BLaER1 treated with 17β-estradiol and CSF1 and Interleukin-3, amounts not matched to agents 10 nM and 100 nM (cell line): ENCODE measurements around the gene NELL1.

Experiments
- H3K27ac ChIP-seq, 11 experiments: shearing (Covaris generic); formaldehyde crosslinking; 2 replicates each; pipeline ENCODE4 v1.8.1; 2022
- H3K27me3 ChIP-seq, 11 experiments: shearing (Covaris generic); formaldehyde crosslinking; 2 replicates each; pipeline ENCODE4 v1.8.1; 2022
- H3K36me3 ChIP-seq, 11 experiments: shearing (Covaris generic); formaldehyde crosslinking; 2 replicates each; pipeline ENCODE4 v1.8.1; 2022
- H3K4me1 ChIP-seq, 10 experiments: shearing (Covaris generic); formaldehyde crosslinking; 2 replicates each; pipeline ENCODE4 v1.8.1; 2022
- H3K4me2 ChIP-seq, 11 experiments: shearing (Covaris generic); formaldehyde crosslinking; 2 replicates each; pipeline ENCODE4 v1.8.1; 2022
- H3K4me3 ChIP-seq, 10 experiments: shearing (Covaris generic); formaldehyde crosslinking; 2 replicates each; pipeline ENCODE4 v1.8.1; 2022
- H3K9ac ChIP-seq, 11 experiments: shearing (Covaris generic); formaldehyde crosslinking; 2 replicates each; pipeline ENCODE4 v1.8.1; 2022
- H3K9me3 ChIP-seq, 11 experiments: shearing (Covaris generic); formaldehyde crosslinking; replicated peaks in 1 of 11; 2 replicates each; pipeline ENCODE4 v1.8.1; 2022
- H4K20me1 ChIP-seq, 11 experiments: shearing (Covaris generic); formaldehyde crosslinking; 2 replicates each; pipeline ENCODE4 v1.8.1; 2022
- Cebpa-rat ChIP-seq, 11 experiments: shearing (Covaris generic); IDR thresholded peaks; 2 replicates each; pipeline ENCODE4 v1.8.1; 2022

NELL1 gene

DNA sequence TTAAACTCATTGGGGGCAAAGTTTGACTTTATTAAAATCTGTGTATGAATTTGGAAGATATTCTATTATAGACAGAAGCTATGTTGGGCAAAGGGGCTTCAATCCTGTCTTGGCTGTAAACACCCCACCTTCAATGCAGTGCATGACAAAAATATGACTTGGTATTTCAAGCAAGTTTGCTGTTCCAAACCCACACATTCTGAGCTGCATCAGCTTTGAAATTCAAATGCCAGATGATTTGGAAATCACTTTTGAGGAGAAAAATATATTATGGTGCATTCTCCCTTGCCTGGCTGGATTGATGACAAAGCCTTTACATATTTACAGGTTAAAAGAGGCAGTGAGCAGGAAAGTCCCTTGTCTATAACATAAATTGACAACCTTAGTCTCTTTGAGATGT lies 760.0 kb downstream of the NELL1 start:
- Histone ChIP-seq H3K27me3 (no peaks in the 10 kb centered on the region), H4K20me1 (no peaks in the 10 kb centered on the region), H3K9me3 (no peaks in the 10 kb centered on the region), H3K4me1 (no peaks in the 10 kb centered on the region), H3K4me3 (no peak overlapping the region), H3K36me3 (no peaks in the 10 kb centered on the region), H3K27ac (no peak overlapping the region), H3K4me2 (no peak overlapping the region), H3K9ac (no peak overlapping the region)
- TF ChIP-seq Cebpa-rat (IDR thresholded peaks at IDR 0.05), result no peak

- Histone ChIP-seq H3K4me2 (no peak overlapping the region), H3K9ac (no peak overlapping the region), H3K27ac (no peak overlapping the region), H3K36me3 (no peaks in the 10 kb centered on the region), H3K4me1 (no peaks in the 10 kb centered on the region), H3K27me3 (no peaks in the 10 kb centered on the region), H4K20me1 (no peaks in the 10 kb centered on the region), H3K4me3 (no peak overlapping the region), H3K9me3 (no peaks in the 10 kb centered on the region)
- no peak for TF ChIP-seq Cebpa-rat (IDR thresholded peaks at IDR 0.05)
These were observed 761.2 kb downstream of the NELL1 start for GRCh38 chr11:21430537-21430936.

DNA sequence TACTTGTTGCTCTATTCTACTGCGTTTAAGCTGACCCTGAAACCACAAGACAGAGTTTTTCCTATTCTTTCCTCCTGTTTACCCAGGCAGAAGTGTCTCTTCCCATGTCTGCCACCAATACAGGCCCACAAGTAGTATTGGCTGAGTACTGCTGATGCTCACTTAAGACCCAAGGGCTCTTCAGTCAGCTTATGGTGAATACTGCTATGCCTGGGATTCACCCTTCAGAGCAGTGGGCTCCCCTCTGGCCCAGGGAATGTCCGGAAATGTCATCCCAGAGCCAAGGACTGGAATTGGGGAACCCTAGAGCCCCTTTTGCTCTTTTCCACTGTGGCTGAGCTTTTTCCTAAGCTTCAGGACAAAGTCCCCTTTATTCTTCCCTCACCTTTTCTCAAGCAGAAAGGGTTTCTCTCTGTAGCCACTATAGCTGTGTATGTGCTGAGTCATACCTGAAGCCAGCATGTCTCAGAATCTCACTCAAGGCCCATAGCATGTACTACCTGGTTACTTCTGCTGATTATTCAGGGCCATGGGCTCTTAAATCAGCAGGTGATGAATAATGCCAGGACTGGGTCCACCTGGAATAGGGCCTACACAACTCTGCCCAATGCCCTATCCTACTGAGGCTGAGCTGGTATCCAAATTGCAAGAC lies 777.7 kb downstream of the NELL1 start:
- H3K36me3 ChIP-seq, result no peaks in the 10 kb centered on the region
- no peaks in the 10 kb centered on the region for H3K4me1 ChIP-seq
- H3K9me3 ChIP-seq, result peaks cover 0 to 6% (median 0%) of the 10 kb centered on the region in 11 experiments; a peak in 1 of 22 replicates
- no peaks in the 10 kb centered on the region for H3K27me3 ChIP-seq
- no peak overlapping the region for H3K9ac ChIP-seq
- H3K4me3 ChIP-seq, result no peak overlapping the region
- H3K4me2 ChIP-seq, result no peak overlapping the region
- no peaks in the 10 kb centered on the region for H4K20me1 ChIP-seq
- no peak overlapping the region for H3K27ac ChIP-seq
- TF ChIP-seq Cebpa-rat (IDR thresholded peaks at IDR 0.05), result no peak

DNA sequence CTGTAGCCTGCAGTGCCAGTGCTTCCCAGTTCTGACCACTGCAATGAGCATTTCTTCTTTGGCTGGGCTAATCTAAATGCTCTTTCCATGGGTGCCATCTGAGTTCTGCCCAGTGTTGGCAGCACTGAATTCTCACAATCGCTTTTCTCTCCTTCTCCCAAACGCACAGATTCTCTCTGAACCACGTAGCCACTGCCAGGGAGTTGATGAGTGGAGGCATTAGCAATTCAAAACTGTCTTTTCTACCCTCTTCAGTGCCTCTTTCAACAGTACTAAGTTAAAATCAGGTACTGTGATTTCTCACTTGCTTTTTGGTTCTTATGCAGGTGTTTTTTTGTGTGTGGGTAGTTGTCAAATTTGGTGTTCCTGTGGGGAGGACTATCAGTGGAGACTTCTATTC lies 778.5 kb downstream of the NELL1 start:
- H3K36me3 ChIP-seq, result no peaks in the 10 kb centered on the region
- H3K4me2 ChIP-seq, result no peak overlapping the region
- no peak overlapping the region for H3K27ac ChIP-seq
- H3K4me3 ChIP-seq, result no peak overlapping the region
- TF ChIP-seq Cebpa-rat (IDR thresholded peaks at IDR 0.05), result no peak
- H3K9me3 ChIP-seq, result peaks cover 0 to 6% (median 0%) of the 10 kb centered on the region in 11 experiments; a peak in 1 of 22 replicates
- no peak overlapping the region for H3K9ac ChIP-seq
- no peaks in the 10 kb centered on the region for H4K20me1 ChIP-seq
- H3K4me1 ChIP-seq, result no peaks in the 10 kb centered on the region
- no peaks in the 10 kb centered on the region for H3K27me3 ChIP-seq

GRCh38 chr11:21456186-21456585 lies 786.8 kb downstream of the NELL1 start:
- Histone ChIP-seq H3K4me2 (peak overlapping the region in 3 of 11 experiments; percentile 30 to 44 (median 35); a peak in 6 of 22 replicates), H3K27me3 (peaks cover 0 to 26% (median 0%) of the 10 kb centered on the region in 11 experiments; a peak in 3 of 22 replicates), H4K20me1 (no peaks in the 10 kb centered on the region), H3K27ac (no peak overlapping the region), H3K9me3 (no peaks in the 10 kb centered on the region), H3K4me1 (peaks cover 0 to 12% (median 0%) of the 10 kb centered on the region in 10 experiments; a peak in 7 of 20 replicates), H3K9ac (no peak overlapping the region), H3K36me3 (no peaks in the 10 kb centered on the region), H3K4me3 (no peak overlapping the region)
- TF ChIP-seq Cebpa-rat (IDR thresholded peaks at IDR 0.05), result no peak

DNA sequence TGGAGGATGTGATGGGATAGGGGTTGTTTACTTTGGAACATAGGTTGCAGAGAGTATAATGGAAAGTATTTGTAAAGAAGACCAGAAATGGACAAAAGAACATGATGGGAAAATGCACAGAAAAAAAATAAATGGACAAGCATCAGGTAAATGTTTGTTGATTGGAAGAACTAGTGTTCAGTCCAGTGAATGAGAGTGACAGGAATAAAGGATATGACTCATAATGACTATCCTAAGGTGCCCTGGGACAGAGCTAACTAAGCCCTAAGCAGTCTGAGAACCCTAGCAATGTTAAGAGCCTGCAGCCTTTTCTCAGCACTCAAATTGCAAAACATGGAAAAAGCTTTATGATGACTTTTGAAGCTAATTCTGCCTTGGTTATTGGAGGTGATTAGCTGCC lies 790.7 kb downstream of the NELL1 start:
- H3K36me3 ChIP-seq, result no peaks in the 10 kb centered on the region
- H3K4me2 ChIP-seq, result no peak overlapping the region
- no peak overlapping the region for H3K4me3 ChIP-seq
- TF ChIP-seq Cebpa-rat (IDR thresholded peaks at IDR 0.05), result no peak
- H3K9me3 ChIP-seq, result no peaks in the 10 kb centered on the region
- H3K4me1 ChIP-seq, result peaks cover 0 to 12% (median 0%) of the 10 kb centered on the region in 10 experiments; a peak in 7 of 20 replicates
- H3K27ac ChIP-seq, result no peak overlapping the region
- no peaks in the 10 kb centered on the region for H4K20me1 ChIP-seq
- peaks cover 0 to 32% (median 0%) of the 10 kb centered on the region in 11 experiments; a peak in 3 of 22 replicates for H3K27me3 ChIP-seq
- no peak overlapping the region for H3K9ac ChIP-seq

DNA sequence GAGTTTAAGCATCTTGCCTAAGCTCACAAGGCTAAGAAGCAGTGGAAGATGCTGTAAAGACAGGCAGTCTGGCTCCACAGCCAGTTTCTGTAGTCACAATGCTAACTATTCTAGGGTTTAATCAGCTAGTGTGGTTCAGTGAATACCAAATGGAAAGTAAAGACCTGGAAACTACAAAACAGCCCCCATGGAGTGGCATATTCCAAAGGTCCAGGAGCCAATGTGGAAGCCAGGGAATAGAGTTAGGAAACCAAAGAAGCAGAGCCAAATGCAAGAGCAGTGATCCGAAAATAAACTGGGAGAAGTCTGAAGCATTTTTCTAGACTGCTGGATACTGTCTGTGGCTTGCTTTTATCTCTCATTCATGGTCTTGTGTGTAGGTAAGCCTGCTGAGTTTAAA lies 792.3 kb downstream of the NELL1 start:
- no peak overlapping the region for H3K4me3 ChIP-seq
- H3K9ac ChIP-seq, result no peak overlapping the region
- peaks cover 0 to 31% (median 0%) of the 10 kb centered on the region in 11 experiments; a peak in 3 of 22 replicates for H3K27me3 ChIP-seq
- no peak for TF ChIP-seq Cebpa-rat (IDR thresholded peaks at IDR 0.05)
- no peaks in the 10 kb centered on the region for H3K36me3 ChIP-seq
- H3K4me1 ChIP-seq, result peaks cover 0 to under 1% (median 0%) of the 10 kb centered on the region in 10 experiments; a peak in 1 of 20 replicates
- no peak overlapping the region for H3K27ac ChIP-seq
- H3K4me2 ChIP-seq, result no peak overlapping the region
- H3K9me3 ChIP-seq, result no peaks in the 10 kb centered on the region
- H4K20me1 ChIP-seq, result no peaks in the 10 kb centered on the region

GRCh38 chr11:21464601-21465193 lies 795.3 kb downstream of the NELL1 start:
- no peak for TF ChIP-seq Cebpa-rat (IDR thresholded peaks at IDR 0.05)
- no peaks in the 10 kb centered on the region for H3K9me3 ChIP-seq
- H4K20me1 ChIP-seq, result no peaks in the 10 kb centered on the region
- no peak overlapping the region for H3K9ac ChIP-seq
- no peak overlapping the region for H3K27ac ChIP-seq
- H3K4me3 ChIP-seq, result no peak overlapping the region
- H3K4me2 ChIP-seq, result no peak overlapping the region
- peaks cover 0 to 14% (median 0%) of the 10 kb centered on the region in 11 experiments; a peak in 3 of 22 replicates for H3K27me3 ChIP-seq
- H3K36me3 ChIP-seq, result no peaks in the 10 kb centered on the region
- no peaks in the 10 kb centered on the region for H3K4me1 ChIP-seq

GRCh38 chr11:21465203-21465602 lies 795.8 kb downstream of the NELL1 start:
- H3K9me3 ChIP-seq, result no peaks in the 10 kb centered on the region
- no peak overlapping the region for H3K4me2 ChIP-seq
- H3K4me1 ChIP-seq, result no peaks in the 10 kb centered on the region
- TF ChIP-seq Cebpa-rat (IDR thresholded peaks at IDR 0.05), result no peak
- no peaks in the 10 kb centered on the region for H4K20me1 ChIP-seq
- no peaks in the 10 kb centered on the region for H3K36me3 ChIP-seq
- H3K9ac ChIP-seq, result no peak overlapping the region
- H3K27me3 ChIP-seq, result peaks cover 0 to 9% (median 0%) of the 10 kb centered on the region in 11 experiments; a peak in 2 of 22 replicates
- H3K4me3 ChIP-seq, result no peak overlapping the region
- no peak overlapping the region for H3K27ac ChIP-seq

GRCh38 chr11:21465920-21466319 lies 796.5 kb downstream of the NELL1 start:
- no peaks in the 10 kb centered on the region for H3K36me3 ChIP-seq
- no peak overlapping the region for H3K4me3 ChIP-seq
- no peak overlapping the region for H3K4me2 ChIP-seq
- no peaks in the 10 kb centered on the region for H3K4me1 ChIP-seq
- no peaks in the 10 kb centered on the region for H4K20me1 ChIP-seq
- no peak overlapping the region for H3K27ac ChIP-seq
- no peak overlapping the region for H3K9ac ChIP-seq
- H3K9me3 ChIP-seq, result no peaks in the 10 kb centered on the region
- peaks cover 0 to 6% (median 0%) of the 10 kb centered on the region in 11 experiments; a peak in 1 of 22 replicates for H3K27me3 ChIP-seq
- no peak for TF ChIP-seq Cebpa-rat (IDR thresholded peaks at IDR 0.05)
